ENCODE measurements around the gene ELAVL2.

Gene ELAVL2

GRCh38 chr9:23721466-23721865 lies 104.6 kb downstream of the ELAVL2 start:
- no peak overlapping the region for H2AFZ ChIP-seq (ENCODE audit: low read length)
- no peaks in the 10 kb centered on the region for H3F3A ChIP-seq (ENCODE audit: insufficient read depth, low read length)
- no peak overlapping the region for H3K27ac ChIP-seq (ENCODE audit: low read depth, low read length, poor library complexity, severe bottlenecking)
- no peaks in the 10 kb centered on the region for H3K36me3 ChIP-seq (ENCODE audit: insufficient read depth, low read length)
- H3K4me1 ChIP-seq (ENCODE audit: insufficient read depth, low read length, severe bottlenecking) = no peaks in the 10 kb centered on the region
- no peaks in the 10 kb centered on the region for H3K9me3 ChIP-seq (ENCODE audit: low read length)
- H3K9me2 ChIP-seq (ENCODE audit: low read depth, low read length) = no peaks in the 10 kb centered on the region
- H3K79me2 ChIP-seq (ENCODE audit: insufficient read depth, low read length) = no peaks in the 10 kb centered on the region
- TF ChIP-seq EZH2 (IDR thresholded peaks at IDR 0.05; ENCODE audit: borderline replicate concordance, low read length) = no peak
- no peak for TF ChIP-seq CTCF (IDR thresholded peaks at IDR 0.05; ENCODE audit: low read length)
- no peaks in the 10 kb centered on the region for H4K20me1 ChIP-seq (ENCODE audit: insufficient read depth, low read length)
- no peaks in the 10 kb centered on the region for H3K27me3 ChIP-seq (ENCODE audit: insufficient read depth, low read length)
- H3K9ac ChIP-seq (ENCODE audit: low read length) = no peak overlapping the region
- H3K4me2 ChIP-seq (ENCODE audit: low read length) = no peak overlapping the region
- no peak overlapping the region for H3K4me3 ChIP-seq (ENCODE audit: low read depth, low read length, poor library complexity, severe bottlenecking)

- Histone ChIP-seq H3K27ac (ENCODE audit: low read depth, low read length, poor library complexity, severe bottlenecking) (no peak overlapping the region), H4K20me1 (ENCODE audit: insufficient read depth, low read length) (no peaks in the 10 kb centered on the region), H3K27me3 (ENCODE audit: insufficient read depth, low read length) (no peaks in the 10 kb centered on the region), H3K9ac (ENCODE audit: low read length) (no peak overlapping the region), H3K4me3 (ENCODE audit: low read depth, low read length, poor library complexity, severe bottlenecking) (no peak overlapping the region), H2AFZ (ENCODE audit: low read length) (no peak overlapping the region), H3K4me1 (ENCODE audit: insufficient read depth, low read length, severe bottlenecking) (no peaks in the 10 kb centered on the region), H3K9me3 (ENCODE audit: low read length) (no peaks in the 10 kb centered on the region), H3K79me2 (ENCODE audit: insufficient read depth, low read length) (no peaks in the 10 kb centered on the region), H3F3A (ENCODE audit: insufficient read depth, low read length) (no peaks in the 10 kb centered on the region), H3K4me2 (ENCODE audit: low read length) (no peak overlapping the region), H3K36me3 (ENCODE audit: insufficient read depth, low read length) (no peaks in the 10 kb centered on the region), H3K9me2 (ENCODE audit: low read depth, low read length) (no peaks in the 10 kb centered on the region)
- TF ChIP-seq CTCF (IDR thresholded peaks at IDR 0.05; ENCODE audit: low read length) = no peak
- no peak for TF ChIP-seq EZH2 (IDR thresholded peaks at IDR 0.05; ENCODE audit: borderline replicate concordance, low read length)
These were observed 108.5 kb downstream of the ELAVL2 start for GRCh38 chr9:23717505-23717904.

GRCh38 chr9:23707249-23707648 lies 118.8 kb downstream of the ELAVL2 start:
- H3K36me3 ChIP-seq (ENCODE audit: insufficient read depth, low read length) = no peaks in the 10 kb centered on the region
- no peaks in the 10 kb centered on the region for H3K9me3 ChIP-seq (ENCODE audit: low read length)
- H3K9me2 ChIP-seq (ENCODE audit: low read depth, low read length) = no peaks in the 10 kb centered on the region
- H3K4me3 ChIP-seq (ENCODE audit: low read depth, low read length, poor library complexity, severe bottlenecking) = no peak overlapping the region
- no peaks in the 10 kb centered on the region for H3K79me2 ChIP-seq (ENCODE audit: insufficient read depth, low read length)
- H4K20me1 ChIP-seq (ENCODE audit: insufficient read depth, low read length) = no peaks in the 10 kb centered on the region
- H2AFZ ChIP-seq (ENCODE audit: low read length) = no peak overlapping the region
- no peak for TF ChIP-seq CTCF (IDR thresholded peaks at IDR 0.05; ENCODE audit: low read length)
- TF ChIP-seq EZH2 (IDR thresholded peaks at IDR 0.05; ENCODE audit: borderline replicate concordance, low read length) = no peak
- H3K4me1 ChIP-seq (ENCODE audit: insufficient read depth, low read length, severe bottlenecking) = no peaks in the 10 kb centered on the region
- H3K27me3 ChIP-seq (ENCODE audit: insufficient read depth, low read length) = no peaks in the 10 kb centered on the region
- no peak overlapping the region for H3K4me2 ChIP-seq (ENCODE audit: low read length)
- no peak overlapping the region for H3K9ac ChIP-seq (ENCODE audit: low read length)
- no peak overlapping the region for H3K27ac ChIP-seq (ENCODE audit: low read depth, low read length, poor library complexity, severe bottlenecking)
- no peaks in the 10 kb centered on the region for H3F3A ChIP-seq (ENCODE audit: insufficient read depth, low read length)
